Adrenal gland (tissue), 12 donors: ENCODE data around the gene CCDC91. TPM values are rescaled to one million over a fixed set of nuclear protein-coding genes. Genes with fewer than 3 reads are reported as not detected.

ENCODE experiments used
- DNase-seq, 7 donors: peaks; one replicate each; pipeline ENCODE4 v3.0.0-alpha.2; 2019 to 2020
- H3K27ac ChIP-seq, 5 donors: fragments of 200-600 bp; sonication (generic) in 4 of 5; 1 replicate in 3 of 5; 2 replicates in 2 of 5; pipeline versions ENCODE4 v1.5.1 to v1.8.0; 2016 to 2020; ENCODE audit warnings: mild to moderate bottlenecking in 1 of 5
- H3K27me3 ChIP-seq: fragments of 200-600 bp; 2 replicates; pipeline ENCODE4 v1.8.0; 2021
- H3K36me3 ChIP-seq, 2 donors: fragments of 200-600 bp; replicated peaks in 1 of 2; 1 replicate in 1 of 2; 2 replicates in 1 of 2; pipeline versions ENCODE4 v1.5.1 to v1.8.0; 2018 to 2022
- H3K4me1 ChIP-seq, 2 donors: fragments of 200-600 bp; replicated peaks in 1 of 2; 1 replicate in 1 of 2; 2 replicates in 1 of 2; pipeline versions ENCODE4 v1.5.1 to v1.8.0; 2018 to 2021
- H3K4me3 ChIP-seq, 4 donors: fragments of 200-600 bp; sonication (generic) in 3 of 4; one replicate each; pipeline ENCODE4 v1.5.1; 2016 to 2018
- H3K9me3 ChIP-seq, 3 donors: fragments of 200-600 bp; sonication (generic) in 1 of 3; replicated peaks in 1 of 3; 1 replicate in 2 of 3; 2 replicates in 1 of 3; pipeline versions ENCODE4 v1.5.1 to v1.8.0; 2016 to 2021
- CTCF ChIP-seq, 6 experiments: fragments of 450-650 bp in 4 of 6; fragments of 200-600 bp in 2 of 6; sonication (generic) in 1 of 6; IDR thresholded peaks; 1 replicate in 5 of 6; 2 replicates in 1 of 6; pipeline versions ENCODE4 v1.5.1 to v1.8.0; 2016 to 2021; ENCODE audit warnings: antibody characterized with exemption in 6 of 6, mild to moderate bottlenecking in 2 of 6, moderate library complexity in 1 of 6
- POLR2A ChIP-seq, 2 donors: fragments of 450-650 bp; IDR thresholded peaks; one replicate each; pipeline ENCODE4 v1.6.1; 2017; ENCODE audit warnings: antibody characterized with exemption in 2 of 2, mild to moderate bottlenecking in 2 of 2, moderate library complexity in 1 of 2
- WGBS, 4 donors: extraction: QIAGEN DNeasy Blood & Tissue Kit in 2 of 4; methylation state at CpG; one replicate each; pipeline versions ENCODE4 v1.1.5 to v1.1.7; 2013 to 2017; 5-methylcytosine and 5-hydroxymethylcytosine counted together
- intact Hi-C, 2 donors: fragments of 100-400 bp; cut with DNase I; formaldehyde crosslinking; loops; one replicate each; pipeline versions ENCODE4 v1.14.1 to v1.15.0; 2022 to 2023
- polyA plus RNA-seq, 3 donors: library from polyadenylated mRNA; stranded (reverse); fragments of 200-250 nt in 2 of 3; fragments of 350-450 nt in 1 of 3; fragmentation: Illumina TruSeq in 1 of 3; extraction: RNeasy Lipid Tissue Mini Kit (QIAGEN cat#74804) in 1 of 3; gene quantifications; one replicate each; pipeline ENCODE4 v1.2.3, GENCODE V29; 2013 to 2014
- total RNA-seq, 9 donors: library from RNA; depleted of rRNA in 4 of 9; stranded (reverse); fragments of >200 nt in 4 of 9; fragments of 120-200 nt in 1 of 9; fragmentation: NEBNext Ultra II Directional in 1 of 9; extraction: Animal tissue kit (Norgen Biotek cat#: 25700) in 1 of 9; gene quantifications; one replicate each; pipeline versions ENCODE4 v1.1.0 to v1.2.4, GENCODE V29; 2013 to 2023
- donor health status: healthy with polysubstance abuse.
- donor health status: Bipolar disorder and iron deficiency.
- donor health status: DM: yes; HTN: yes; CAD: no.
- donor health status: DM: no; HTN: no; CAD: no.
- donor health status: DM: no; HTN: no; CAD: no.
- donor health status: DM: yes; HTN: yes; CAD: no.

CCDC91 gene
- total and polyA plus RNA-seq, 12 donors, result 9.1 to 56.7 (median 33.1) TPM

GRCh38 chr12:28536088-28536487 lies 345.8 kb downstream of the CCDC91 start:
- DNase-seq, result no peak
- H3K4me3 ChIP-seq, result no peak overlapping the region
- TF ChIP-seq CTCF (IDR thresholded peaks at IDR 0.05) (no peak), POLR2A (IDR thresholded peaks at IDR 0.05) (no peak)
- no peak overlapping the region for H3K27ac ChIP-seq
- intact Hi-C loops, result no loop called here
- no peaks in the 10 kb centered on the region for H3K27me3 ChIP-seq
- H3K36me3 ChIP-seq, result no peaks in the 10 kb centered on the region
- 83 to 87% (median 84%) methylated on average over 2 of the region's 2 CpGs for WGBS, 4 donors
- no peaks in the 10 kb centered on the region for H3K9me3 ChIP-seq
- H3K4me1 ChIP-seq, result peaks cover 0 to 5% of the 10 kb centered on the region in 2 donors

- Histone ChIP-seq H3K27me3 (no peaks in the 10 kb centered on the region), H3K9me3 (no peaks in the 10 kb centered on the region), H3K4me3 (no peak overlapping the region), H3K27ac (peak overlapping the region in 1 of 5 donors; percentile 1), H3K4me1 (peaks cover 0 to 5% of the 10 kb centered on the region in 2 donors), H3K36me3 (no peaks in the 10 kb centered on the region)
- 89 to 93% (median 91%) methylated on average over 1 of the region's 1 CpG for WGBS, 4 donors
- DNase-seq, result no peak
- TF ChIP-seq POLR2A (IDR thresholded peaks at IDR 0.05), result no peak
- TF ChIP-seq CTCF (IDR thresholded peaks at IDR 0.05), result no peak
- intact Hi-C loops, result no loop called here
Measured at GRCh38 chr12:28537474-28537873, 347.2 kb downstream of the CCDC91 start.

GRCh38 chr12:28539691-28540323 lies 349.6 kb downstream of the CCDC91 start:
- WGBS, 4 donors, result 90 to 92% (median 92%) methylated on average over 4 of the region's 4 CpGs
- DNase-seq, result no peak
- Histone ChIP-seq H3K27me3 (no peaks in the 10 kb centered on the region), H3K9me3 (no peaks in the 10 kb centered on the region), H3K36me3 (no peaks in the 10 kb centered on the region), H3K27ac (no peak overlapping the region), H3K4me3 (no peak overlapping the region), H3K4me1 (peaks cover 0 to 5% of the 10 kb centered on the region in 2 donors)
- TF ChIP-seq POLR2A (IDR thresholded peaks at IDR 0.05), result no peak
- TF ChIP-seq CTCF (IDR thresholded peaks at IDR 0.05), result no peak
- intact Hi-C loops, result no loop called here

GRCh38 chr12:28540324-28540714 lies 350.1 kb downstream of the CCDC91 start:
- Histone ChIP-seq H3K4me3 (no peak overlapping the region), H3K36me3 (no peaks in the 10 kb centered on the region), H3K27ac (no peak overlapping the region)

More at GRCh38 chr12:28540324-28540714, 350.1 kb downstream of the CCDC91 start:
- 87 to 97% (median 96%) methylated on average over 2 of the region's 2 CpGs for WGBS, 4 donors
- intact Hi-C loops, result no loop called here
- no peak for TF ChIP-seq POLR2A (IDR thresholded peaks at IDR 0.05)
- TF ChIP-seq CTCF (IDR thresholded peaks at IDR 0.05), result no peak
- Histone ChIP-seq H3K27me3 (no peaks in the 10 kb centered on the region), H3K9me3 (no peaks in the 10 kb centered on the region), H3K4me1 (peaks cover 0 to 2% of the 10 kb centered on the region in 2 donors)
- DNase-seq, result no peak
